Measurements from ENCODE around the gene KIFAP3.

Gene KIFAP3

GRCh38 chr1:170027760-170028159 lies 46.7 kb downstream of the KIFAP3 start:
- H3K79me2 ChIP-seq (ENCODE audit: insufficient read depth, low read length), result no peaks in the 10 kb centered on the region
- no peak overlapping the region for H3K27ac ChIP-seq (ENCODE audit: low read depth, low read length)
- H3K4me2 ChIP-seq (ENCODE audit: low read depth, low read length, poor library complexity, severe bottlenecking), result no peak overlapping the region
- no peak overlapping the region for H3K4me3 ChIP-seq (ENCODE audit: insufficient read depth, low read length, poor library complexity, severe bottlenecking)
- no peaks in the 10 kb centered on the region for H3F3A ChIP-seq (ENCODE audit: insufficient read depth)
- no peak overlapping the region for H3K9ac ChIP-seq (ENCODE audit: low read length)
- H3K9me2 ChIP-seq (replicated peaks; ENCODE audit: insufficient read depth, low read length), result no peaks in the 10 kb centered on the region
- no peaks in the 10 kb centered on the region for H4K20me1 ChIP-seq (ENCODE audit: low read depth, low read length)
- no peak overlapping the region for H2AFZ ChIP-seq (ENCODE audit: low read depth, low read length, severe bottlenecking)
- TF ChIP-seq EZH2phosphoT487 (conservative IDR thresholded peaks at IDR 0.05; ENCODE audit: low read length), result no peak
- no peak for TF ChIP-seq CTCF (IDR thresholded peaks at IDR 0.05; ENCODE audit: insufficient read depth, low read length, poor library complexity, severe bottlenecking)
- H3K27me3 ChIP-seq (ENCODE audit: low read length), result no peaks in the 10 kb centered on the region
- H3K36me3 ChIP-seq (ENCODE audit: low read length), result no peaks in the 10 kb centered on the region
- no peaks in the 10 kb centered on the region for H3K9me3 ChIP-seq (ENCODE audit: insufficient read depth, low read length)

GRCh38 chr1:170020859-170021258 lies 53.6 kb downstream of the KIFAP3 start:
- no peak overlapping the region for H2AFZ ChIP-seq (ENCODE audit: low read depth, low read length, severe bottlenecking)
- H3K36me3 ChIP-seq (ENCODE audit: low read length), result no peaks in the 10 kb centered on the region
- H3K27me3 ChIP-seq (ENCODE audit: low read length), result no peaks in the 10 kb centered on the region
- no peak for TF ChIP-seq CTCF (IDR thresholded peaks at IDR 0.05; ENCODE audit: insufficient read depth, low read length, poor library complexity, severe bottlenecking)
- TF ChIP-seq EZH2phosphoT487 (conservative IDR thresholded peaks at IDR 0.05; ENCODE audit: low read length), result no peak
- no peak overlapping the region for H3K9ac ChIP-seq (ENCODE audit: low read length)
- no peaks in the 10 kb centered on the region for H3K9me2 ChIP-seq (replicated peaks; ENCODE audit: insufficient read depth, low read length)
- H4K20me1 ChIP-seq (ENCODE audit: low read depth, low read length), result no peaks in the 10 kb centered on the region
- H3F3A ChIP-seq (ENCODE audit: insufficient read depth), result no peaks in the 10 kb centered on the region
- no peak overlapping the region for H3K27ac ChIP-seq (ENCODE audit: low read depth, low read length)
- no peak overlapping the region for H3K4me2 ChIP-seq (ENCODE audit: low read depth, low read length, poor library complexity, severe bottlenecking)
- no peaks in the 10 kb centered on the region for H3K9me3 ChIP-seq (ENCODE audit: insufficient read depth, low read length)
- H3K79me2 ChIP-seq (ENCODE audit: insufficient read depth, low read length), result no peaks in the 10 kb centered on the region
- no peak overlapping the region for H3K4me3 ChIP-seq (ENCODE audit: insufficient read depth, low read length, poor library complexity, severe bottlenecking)

- Histone ChIP-seq H3K36me3 (ENCODE audit: low read length) (no peaks in the 10 kb centered on the region), H3K4me3 (ENCODE audit: insufficient read depth, low read length, poor library complexity, severe bottlenecking) (no peak overlapping the region), H3F3A (ENCODE audit: insufficient read depth) (no peaks in the 10 kb centered on the region), H3K27ac (ENCODE audit: low read depth, low read length) (no peak overlapping the region), H3K9me3 (ENCODE audit: insufficient read depth, low read length) (no peaks in the 10 kb centered on the region), H4K20me1 (ENCODE audit: low read depth, low read length) (no peaks in the 10 kb centered on the region), H3K79me2 (ENCODE audit: insufficient read depth, low read length) (no peaks in the 10 kb centered on the region), H3K9ac (ENCODE audit: low read length) (no peak overlapping the region), H2AFZ (ENCODE audit: low read depth, low read length, severe bottlenecking) (no peak overlapping the region), H3K27me3 (ENCODE audit: low read length) (no peaks in the 10 kb centered on the region), H3K4me2 (ENCODE audit: low read depth, low read length, poor library complexity, severe bottlenecking) (no peak overlapping the region), H3K9me2 (replicated peaks; ENCODE audit: insufficient read depth, low read length) (no peaks in the 10 kb centered on the region)
- TF ChIP-seq EZH2phosphoT487 (conservative IDR thresholded peaks at IDR 0.05; ENCODE audit: low read length), result no peak
- TF ChIP-seq CTCF (IDR thresholded peaks at IDR 0.05; ENCODE audit: insufficient read depth, low read length, poor library complexity, severe bottlenecking), result no peak
Observed at GRCh38 chr1:170017478-170017877, 57.0 kb downstream of the KIFAP3 start.

Measured in SU-DHL-6 (cell line).